A673 (cell line): Measurements from ENCODE around the gene EXOSC6.
"Not testable (repeated sequence)": the region's sequence is repeated elsewhere in the genome, so short reads cannot be mapped to it uniquely, and the experiment has no call there.

Source experiments
- CTCF ChIP-seq: fragments of 300-800, 200-600 bp; sonication (generic); conservative IDR thresholded peaks from 2 replicates; pipeline ENCODE4 v1.5.1; 2017; ENCODE audit warnings: low read depth, mild to moderate bottlenecking, antibody characterized with exemption, low read length, moderate library complexity, mixed read lengths
- EZH2 ChIP-seq: fragments of 200-600 bp; sonication (generic); IDR thresholded peaks from 2 replicates; pipeline ENCODE4 v1.6.1; 2017; ENCODE audit warnings: borderline replicate concordance, low read depth, mild to moderate bottlenecking, mixed read lengths, antibody characterized with exemption, low read length; ENCODE audit not compliant: poor library complexity, severe bottlenecking

- not testable (repeated sequence) for TF ChIP-seq CTCF, EZH2
Measured at GRCh38 chr16:70198230-70198629, 53.5 kb downstream of the EXOSC6 start.
